ENCODE measurements around the gene UBE2D2. TPM values are rescaled to one million over a fixed set of nuclear protein-coding genes. Genes with fewer than 3 reads are reported as not detected.
"Not testable (repeated sequence)": the region's sequence is repeated elsewhere in the genome, so short reads cannot be mapped to it uniquely, and the experiment has no call there.

Gene UBE2D2
- total and polyA plus RNA-seq, 3 donors from 2014 or later, result 102 to 386 (median 116) TPM

GRCh38 chr5:139575751-139576150, 14.6 kb downstream of the UBE2D2 start:
- H3K27ac ChIP-seq, result no peak overlapping the region
- no peaks in the 10 kb centered on the region for H3K36me3 ChIP-seq (ENCODE audit: low read depth, missing control alignments)
- TF ChIP-seq POLR2A (IDR thresholded peaks at IDR 0.05) (no peak), CTCF (IDR thresholded peaks at IDR 0.05) (no peak)
- H3K27me3 ChIP-seq, result no peaks in the 10 kb centered on the region
- no peak for DNase-seq
- intact Hi-C loops (cut with DNase I; ENCODE audit: low total_unique reads), result no loop called here
- no peaks in the 10 kb centered on the region for H3K9me3 ChIP-seq
- peaks cover 14% of the 10 kb centered on the region for H3K4me1 ChIP-seq
- H3K4me3 ChIP-seq, result no peak overlapping the region
- WGBS, 2 donors, result 80 to 92% methylated on average over 4 of the region's 4 CpGs

- intact Hi-C loops (cut with DNase I; ENCODE audit: low total_unique reads), result no loop called here
- TF ChIP-seq POLR2A (IDR thresholded peaks at IDR 0.05), result no peak
- no peak for TF ChIP-seq CTCF (IDR thresholded peaks at IDR 0.05)
- DNase-seq, result no peak
- 71 to 72% methylated on average over 5 of the region's 5 CpGs for WGBS, 2 donors
- H3K9me3 ChIP-seq, result no peaks in the 10 kb centered on the region
- no peaks in the 10 kb centered on the region for H3K27me3 ChIP-seq
- H3K4me3 ChIP-seq, result no peak overlapping the region
- no peak overlapping the region for H3K27ac ChIP-seq
- peaks cover 8% of the 10 kb centered on the region for H3K4me1 ChIP-seq
- no peaks in the 10 kb centered on the region for H3K36me3 ChIP-seq (ENCODE audit: low read depth, missing control alignments)
These were observed 16.7 kb downstream of the UBE2D2 start for GRCh38 chr5:139577689-139578290.

GRCh38 chr5:139578325-139578724, 17.2 kb downstream of the UBE2D2 start:
- no peaks in the 10 kb centered on the region for H3K9me3 ChIP-seq
- no peak overlapping the region for H3K4me3 ChIP-seq
- DNase-seq, result no peak
- no peak overlapping the region for H3K27ac ChIP-seq
- H3K36me3 ChIP-seq (ENCODE audit: low read depth, missing control alignments), result no peaks in the 10 kb centered on the region
- H3K4me1 ChIP-seq, result peaks cover 8% of the 10 kb centered on the region
- intact Hi-C loops (cut with DNase I; ENCODE audit: low total_unique reads), result no loop called here
- 39 to 45% methylated on average over 2 of the region's 2 CpGs for WGBS, 2 donors
- TF ChIP-seq POLR2A (IDR thresholded peaks at IDR 0.05), result no peak
- TF ChIP-seq CTCF (IDR thresholded peaks at IDR 0.05), result no peak
- no peaks in the 10 kb centered on the region for H3K27me3 ChIP-seq

- H3K27me3 ChIP-seq; DNase-seq; H3K4me3 ChIP-seq; H3K27ac ChIP-seq; intact Hi-C loops (cut with DNase I; ENCODE audit: low total_unique reads); H3K36me3 ChIP-seq (ENCODE audit: low read depth, missing control alignments); H3K9me3 ChIP-seq; H3K4me1 ChIP-seq: not testable (repeated sequence)
- 79 to 86% methylated on average over 5 of the region's 5 CpGs for WGBS, 2 donors
These were observed 21.0 kb downstream of the UBE2D2 start for GRCh38 chr5:139582181-139582580.

- Histone ChIP-seq H3K4me3 (no peak overlapping the region), H3K9me3 (no peaks in the 10 kb centered on the region), H3K27ac (no peak overlapping the region), H3K4me1 (no peaks in the 10 kb centered on the region), H3K36me3 (ENCODE audit: low read depth, missing control alignments) (no peaks in the 10 kb centered on the region), H3K27me3 (no peaks in the 10 kb centered on the region)
- no peak for DNase-seq
- 84 to 87% methylated on average over 3 of the region's 3 CpGs for WGBS, 2 donors
- TF ChIP-seq CTCF (IDR thresholded peaks at IDR 0.05), result no peak
- no peak for TF ChIP-seq POLR2A (IDR thresholded peaks at IDR 0.05)
- intact Hi-C loops (cut with DNase I; ENCODE audit: low total_unique reads), result no loop called here
These were observed 23.0 kb downstream of the UBE2D2 start for GRCh38 chr5:139584137-139584536.

GRCh38 chr5:139588116-139588515, 27.0 kb downstream of the UBE2D2 start:
- DNase-seq; H3K9me3 ChIP-seq; H3K27me3 ChIP-seq; H3K4me1 ChIP-seq; H3K36me3 ChIP-seq (ENCODE audit: low read depth, missing control alignments); H3K27ac ChIP-seq; H3K4me3 ChIP-seq; intact Hi-C loops (cut with DNase I; ENCODE audit: low total_unique reads): not testable (repeated sequence)
- 89 to 95% methylated on average over 5 of the region's 5 CpGs for WGBS, 2 donors

Data from testis (tissue), 3 donors.